AG09309 (cell line): ENCODE results near the gene C1orf94.
"Not testable (repeated sequence)": the region's sequence is repeated elsewhere in the genome, so short reads cannot be mapped to it uniquely, and the experiment has no call there.

ENCODE experiments used
- DNase-seq: peaks from one replicate; pipeline ENCODE4 v3.0.0-alpha.2; 2010; ENCODE audit warnings: low read depth
- H3K4me3 ChIP-seq: 2 replicates; pipeline ENCODE4 v1.5.1; 2011; ENCODE audit warnings: mild to moderate bottlenecking, low read depth, low read length, moderate library complexity; ENCODE audit not compliant: control insufficient read depth
- TF ChIP-seq, protein P1 (sequence below): IDR thresholded peaks from 2 replicates; pipeline ENCODE4 v1.5.1; 2011; ENCODE audit warnings: mild to moderate bottlenecking, low read depth, low read length, inconsistent platforms; ENCODE audit not compliant: insufficient read depth, control insufficient read depth; ENCODE audit errors: missing control alignments

C1orf94 gene

DNA sequence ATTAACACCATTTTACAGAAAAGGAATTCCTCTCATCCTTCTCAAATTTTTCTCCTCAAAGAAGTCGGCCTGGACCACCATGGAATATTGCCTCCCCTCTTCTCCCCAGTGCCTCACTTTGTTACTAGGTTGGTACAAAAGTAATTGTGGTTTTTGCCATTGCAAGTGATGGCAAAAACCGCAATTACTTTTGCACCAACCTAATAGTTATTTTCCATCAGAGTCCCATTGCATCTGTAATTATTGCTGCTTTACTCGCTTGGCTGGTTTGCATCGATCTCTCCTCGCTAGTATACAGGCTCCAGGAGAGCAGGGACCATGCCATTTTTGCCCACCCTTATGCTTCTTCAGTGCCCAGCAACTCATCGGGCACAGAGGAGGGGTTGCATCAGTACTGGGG lies 963 bp upstream of the C1orf94 start:
- DNase-seq = no peak
- TF ChIP-seq, protein P1, sequence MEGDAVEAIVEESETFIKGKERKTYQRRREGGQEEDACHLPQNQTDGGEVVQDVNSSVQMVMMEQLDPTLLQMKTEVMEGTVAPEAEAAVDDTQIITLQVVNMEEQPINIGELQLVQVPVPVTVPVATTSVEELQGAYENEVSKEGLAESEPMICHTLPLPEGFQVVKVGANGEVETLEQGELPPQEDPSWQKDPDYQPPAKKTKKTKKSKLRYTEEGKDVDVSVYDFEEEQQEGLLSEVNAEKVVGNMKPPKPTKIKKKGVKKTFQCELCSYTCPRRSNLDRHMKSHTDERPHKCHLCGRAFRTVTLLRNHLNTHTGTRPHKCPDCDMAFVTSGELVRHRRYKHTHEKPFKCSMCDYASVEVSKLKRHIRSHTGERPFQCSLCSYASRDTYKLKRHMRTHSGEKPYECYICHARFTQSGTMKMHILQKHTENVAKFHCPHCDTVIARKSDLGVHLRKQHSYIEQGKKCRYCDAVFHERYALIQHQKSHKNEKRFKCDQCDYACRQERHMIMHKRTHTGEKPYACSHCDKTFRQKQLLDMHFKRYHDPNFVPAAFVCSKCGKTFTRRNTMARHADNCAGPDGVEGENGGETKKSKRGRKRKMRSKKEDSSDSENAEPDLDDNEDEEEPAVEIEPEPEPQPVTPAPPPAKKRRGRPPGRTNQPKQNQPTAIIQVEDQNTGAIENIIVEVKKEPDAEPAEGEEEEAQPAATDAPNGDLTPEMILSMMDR = no peak
- no peak overlapping the region for H3K4me3 ChIP-seq

DNA sequence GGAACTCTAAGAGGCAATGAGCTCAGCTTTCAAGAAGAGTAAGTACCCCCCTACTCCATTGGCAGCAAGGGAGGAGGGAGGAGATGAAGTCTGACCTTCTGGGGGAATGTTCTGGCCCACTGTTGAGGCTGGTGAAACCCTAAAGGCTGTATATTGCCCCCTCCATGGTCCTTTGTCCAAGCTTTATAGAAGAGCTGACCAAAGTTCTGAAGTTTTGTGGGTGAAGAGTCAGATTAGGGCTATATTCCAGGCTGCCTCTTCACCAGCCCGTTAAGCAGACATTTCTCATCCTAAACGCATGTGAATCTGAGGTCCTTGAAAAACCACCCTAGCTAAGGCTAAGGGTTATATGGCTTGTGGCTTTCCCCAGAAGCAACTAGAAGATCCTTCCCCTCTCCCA lies 1.4 kb downstream of the C1orf94 start:
- H3K4me3 ChIP-seq = no peak overlapping the region
- TF ChIP-seq, protein P1 = no peak
- no peak for DNase-seq

DNA sequence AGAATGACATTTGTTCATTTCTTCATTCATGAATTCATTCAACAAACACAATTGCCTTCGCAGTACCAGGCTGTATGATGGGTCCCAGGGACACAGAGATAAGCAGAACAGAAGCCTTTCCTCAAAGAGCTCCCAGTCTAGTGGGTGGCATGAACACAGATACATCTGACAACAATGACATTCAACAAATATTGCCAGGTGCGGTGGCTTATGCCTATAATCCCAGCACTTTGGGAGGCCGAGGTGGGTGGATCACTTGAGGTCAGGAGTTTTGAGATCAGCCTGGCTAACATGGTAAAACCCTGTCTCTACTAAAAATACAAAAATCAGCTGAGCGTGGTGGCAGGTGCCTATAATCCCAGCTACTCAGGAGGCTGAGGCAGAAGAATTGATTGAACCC lies 6.7 kb downstream of the C1orf94 start:
- H3K4me3 ChIP-seq, DNase-seq: not testable (repeated sequence)

DNA sequence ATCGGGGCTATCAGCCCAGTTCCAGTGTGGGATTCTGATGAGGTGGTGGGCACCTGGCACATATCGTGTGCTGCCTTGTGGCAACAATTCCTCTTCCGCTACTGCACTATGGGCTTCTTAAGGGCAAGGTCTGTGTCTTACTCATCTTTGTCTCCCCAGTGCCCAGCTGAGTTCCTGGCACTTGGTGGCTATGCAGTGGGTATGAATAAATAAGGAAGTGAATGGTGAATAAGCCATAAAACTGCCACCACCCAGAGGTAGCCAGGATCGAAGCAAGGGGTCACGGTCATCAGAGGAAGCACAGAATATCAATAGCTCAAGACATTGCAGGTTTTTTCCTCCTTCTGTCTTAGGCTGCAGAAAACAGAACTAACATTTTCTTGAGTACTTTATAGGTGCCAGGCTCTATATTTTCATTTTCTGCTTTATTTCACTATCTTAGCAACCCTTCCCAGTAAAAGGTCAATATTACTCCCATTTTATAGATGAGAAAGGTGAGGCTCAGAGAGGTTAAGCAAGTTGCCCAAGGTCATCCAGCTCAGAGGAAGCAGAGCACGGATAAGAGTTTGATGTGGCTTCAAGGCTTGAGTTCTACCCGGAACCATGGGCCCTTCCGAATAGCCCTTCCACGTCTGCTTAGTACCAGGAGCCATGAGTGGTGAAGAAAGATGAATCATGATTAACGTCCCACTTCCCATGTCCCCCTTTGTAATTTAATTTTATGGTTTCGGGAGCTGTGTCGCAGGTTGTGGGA lies 10.2 kb downstream of the C1orf94 start:
- DNase-seq = no peak
- no peak overlapping the region for H3K4me3 ChIP-seq
- TF ChIP-seq, protein P1 = no peak

DNA sequence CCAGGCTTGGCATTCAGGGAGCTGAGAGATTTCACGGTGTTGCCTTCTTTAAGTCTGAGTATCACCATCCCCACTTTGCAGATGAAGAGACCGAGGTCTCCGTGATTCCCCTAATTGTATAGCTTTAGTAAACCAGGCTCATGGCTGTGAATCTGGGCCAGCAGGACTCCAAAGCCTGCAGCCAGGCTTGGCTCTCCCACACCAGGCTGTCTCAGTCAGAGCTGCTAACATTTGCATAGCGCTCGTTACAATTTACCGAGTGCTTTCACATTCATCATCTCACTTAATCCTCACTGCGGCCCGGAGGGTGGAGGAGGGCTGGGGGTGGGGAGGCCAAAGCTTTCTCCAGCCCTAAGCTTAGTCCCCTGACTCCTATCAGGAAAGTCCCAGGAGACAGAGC lies 11.7 kb downstream of the C1orf94 start:
- H3K4me3 ChIP-seq = no peak overlapping the region
- no peak for DNase-seq
- TF ChIP-seq, protein P1 = no peak

DNA sequence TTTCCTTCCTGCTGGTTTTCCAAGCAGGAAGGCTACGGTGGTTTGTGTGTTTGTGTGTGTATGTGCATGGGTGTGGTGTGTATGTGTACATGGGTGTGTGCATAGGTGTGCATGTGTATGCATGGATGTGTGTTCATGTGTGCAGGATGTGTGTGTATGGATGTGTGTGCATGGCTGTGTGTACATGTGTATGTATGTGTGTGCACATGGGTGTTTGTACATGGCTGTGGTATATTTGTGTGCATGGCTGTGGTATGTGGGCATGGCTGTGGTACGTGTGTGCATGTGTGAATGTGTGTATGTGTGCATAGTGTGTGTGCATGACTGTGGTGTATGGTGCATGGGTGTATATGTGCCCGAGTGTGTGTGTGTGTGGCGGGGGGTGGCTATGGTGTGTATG lies 12.3 kb downstream of the C1orf94 start:
- H3K4me3 ChIP-seq = no peak overlapping the region

DNA sequence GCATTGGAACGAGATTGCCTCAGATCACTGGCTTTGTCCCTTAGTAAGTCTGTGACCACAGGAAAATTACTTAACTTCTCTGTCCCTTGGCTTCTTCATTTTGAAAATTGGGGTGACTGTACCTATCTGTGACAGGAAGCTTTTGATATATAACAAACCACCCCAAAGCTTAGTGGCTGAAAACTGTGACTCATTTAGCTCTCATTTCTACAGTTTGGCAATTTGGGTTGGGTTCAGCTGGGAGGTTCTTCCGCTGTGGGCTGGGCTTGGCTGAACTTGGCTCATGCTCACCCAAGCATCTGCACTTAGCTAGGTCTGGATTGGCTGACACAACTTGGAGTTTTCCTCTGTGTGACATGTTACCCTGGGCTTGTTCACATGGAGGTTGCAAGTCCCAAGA lies 14.0 kb downstream of the C1orf94 start:
- DNase-seq = no peak
- no peak overlapping the region for H3K4me3 ChIP-seq
- TF ChIP-seq, protein P1 = no peak

More for the DNA sequence above, 12.3 kb downstream of the C1orf94 start:
- DNase-seq = no peak
- TF ChIP-seq, protein P1 = no peak
